NT2/D1 (cell line): Measurements from ENCODE around the gene TERB1.

Source experiments
- SUZ12 ChIP-seq: IDR thresholded peaks from 2 replicates; pipeline ENCODE4 v1.6.1; 2011; ENCODE audit not compliant: insufficient read length, insufficient read depth; ENCODE audit errors: extremely low read depth
- YY1 ChIP-seq: IDR thresholded peaks from 2 replicates; pipeline ENCODE4 v1.6.1; 2011; ENCODE audit not compliant: insufficient read length, insufficient read depth
- ZNF274 ChIP-seq: IDR thresholded peaks from 2 replicates; pipeline ENCODE4 v1.6.1; 2011; ENCODE audit warnings: mild to moderate bottlenecking, low read depth, low read length

DNA sequence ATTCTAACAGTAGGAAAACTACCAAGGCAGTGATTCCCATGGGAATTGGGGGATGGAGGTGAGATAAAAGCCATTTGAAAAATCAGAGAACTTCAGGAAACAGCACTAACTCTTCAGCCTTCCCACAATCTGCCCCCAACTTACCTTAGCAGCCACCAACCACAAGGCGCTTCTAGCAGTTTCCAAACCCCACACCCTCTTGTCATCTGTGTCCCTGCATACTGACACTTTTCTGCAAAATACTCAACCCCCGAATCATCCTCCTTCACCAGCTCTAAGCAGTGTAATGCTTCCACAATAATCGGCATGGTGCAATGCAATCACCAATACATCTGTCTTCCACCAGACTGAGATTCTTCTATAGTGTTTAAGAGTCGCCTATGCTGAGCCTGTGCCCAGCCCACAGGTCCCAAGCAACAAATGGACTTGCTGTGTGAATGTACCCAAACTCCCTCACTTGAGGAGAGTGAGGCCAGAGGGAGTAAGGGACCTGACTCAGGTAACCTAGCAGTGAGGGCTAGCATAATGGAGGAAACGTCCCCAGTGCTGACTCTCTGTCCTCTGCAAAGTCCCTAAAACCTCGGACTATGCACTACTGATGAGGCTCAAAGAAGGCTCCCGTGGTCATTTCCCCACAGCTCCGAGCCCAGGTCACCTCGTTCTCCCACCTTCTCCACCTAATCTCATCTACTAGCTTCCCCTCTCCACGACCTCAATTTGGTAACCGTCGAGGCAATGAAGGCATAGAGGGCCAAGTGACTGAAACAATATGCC, 50.9 kb downstream of the TERB1 start:
- TF ChIP-seq ZNF274 = no peak
- no peak for TF ChIP-seq YY1
- no peak for TF ChIP-seq SUZ12
